Measurements from ENCODE around the gene RGS6. TPM values are rescaled to one million over a fixed set of nuclear protein-coding genes. Genes with fewer than 3 reads are reported as not detected.

RGS6 gene
- total RNA-seq, 2 donors from 2014 or later = 0.43 to 0.78 TPM

DNA sequence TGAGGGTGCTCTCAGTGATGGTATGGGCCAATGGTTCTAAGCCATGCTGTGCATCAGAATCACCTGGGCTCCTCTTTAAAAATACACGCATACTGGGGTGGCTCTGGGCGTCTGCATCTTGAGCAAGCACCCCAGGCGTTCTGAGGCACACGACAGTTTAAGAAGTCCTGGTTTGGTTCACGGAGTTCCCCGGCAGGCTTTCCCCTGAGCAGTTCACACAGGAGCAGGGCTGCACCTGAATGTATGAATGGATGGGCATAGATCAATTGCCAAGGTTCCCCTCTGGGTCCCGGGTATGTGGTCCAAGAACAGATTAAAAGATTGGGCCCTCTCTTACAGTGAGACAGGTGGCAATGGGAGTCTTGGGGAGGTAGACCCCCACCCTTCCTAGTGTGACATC, 566.4 kb downstream of the RGS6 start:
- intact Hi-C loops (cut with DNase I, micrococcal nuclease) = no loop called here
- no peak for ATAC-seq
- no peak for DNase-seq

DNA sequence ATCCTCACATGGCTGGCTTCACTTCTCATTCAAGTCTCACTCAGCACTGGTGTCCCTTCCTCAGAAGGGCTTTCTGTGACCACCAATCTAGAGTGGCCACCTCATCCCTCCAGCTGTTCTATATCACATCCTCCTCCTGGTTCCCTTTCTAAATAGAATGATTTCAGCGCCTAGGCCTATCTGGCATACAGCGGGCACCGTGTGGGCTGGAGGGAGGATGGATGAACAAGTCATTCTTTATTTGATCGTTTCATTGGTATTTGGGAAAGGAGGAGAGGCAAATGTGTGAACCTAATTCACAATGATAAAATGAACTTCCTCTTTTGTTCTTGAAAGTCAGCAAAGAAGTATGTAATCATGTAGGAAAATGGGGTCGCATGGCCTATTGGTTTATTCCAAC, 567.5 kb downstream of the RGS6 start:
- DNase-seq = no peak
- no peak for ATAC-seq
- intact Hi-C loops (cut with DNase I, micrococcal nuclease) = no loop called here

DNA sequence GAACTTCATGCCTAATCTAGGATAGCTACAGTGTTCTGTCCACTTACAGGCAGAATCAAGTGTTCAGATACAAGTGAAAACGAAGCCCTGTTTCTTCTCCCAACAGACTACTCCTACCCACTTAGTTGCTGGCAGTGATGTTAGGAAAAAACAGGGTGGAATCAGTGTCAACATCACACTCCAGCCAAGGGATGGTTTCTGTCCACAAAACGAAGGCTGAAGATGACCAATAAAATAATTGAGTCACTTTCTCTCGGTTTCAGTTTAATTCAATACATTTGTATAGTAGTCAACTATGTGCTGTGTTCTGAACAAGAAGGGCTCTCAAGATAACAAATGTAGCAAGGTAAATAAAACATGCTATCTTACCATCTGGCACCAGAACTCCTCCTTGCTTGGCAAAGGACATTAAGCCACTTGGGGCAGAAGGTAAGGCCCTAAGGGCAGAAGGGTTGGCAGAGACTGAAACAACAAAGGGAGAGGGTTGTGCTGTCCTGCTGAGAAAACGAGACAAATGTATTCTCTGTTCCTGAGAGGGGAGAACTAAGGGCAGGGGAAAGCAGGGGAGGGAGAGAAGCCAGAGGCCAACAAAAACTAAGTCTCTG, 568.1 kb downstream of the RGS6 start:
- no peak for DNase-seq
- intact Hi-C loops (cut with DNase I, micrococcal nuclease) = no loop called here
- ATAC-seq = no peak

DNA sequence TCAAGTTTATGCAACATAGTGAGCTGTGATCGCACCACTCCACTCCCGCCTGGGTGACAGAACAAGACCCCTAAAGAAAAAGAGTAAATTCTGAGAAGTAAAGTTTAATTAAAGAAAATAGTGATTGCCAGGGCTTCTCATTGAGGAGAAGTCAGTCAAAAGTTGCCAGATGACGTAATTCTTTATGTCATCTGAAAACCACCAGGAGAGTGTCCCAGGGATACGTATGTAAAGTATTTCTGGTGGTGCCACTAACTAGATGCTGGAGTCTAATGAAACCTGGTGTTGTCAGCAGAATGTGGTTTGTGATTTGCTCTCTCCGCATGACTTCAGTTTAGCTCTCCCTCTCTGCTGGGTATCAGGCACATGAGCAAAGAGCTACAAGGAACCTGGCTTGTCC, 569.2 kb downstream of the RGS6 start:
- ATAC-seq = no peak
- intact Hi-C loops (cut with DNase I, micrococcal nuclease) = no loop called here

GRCh38 chr14:72503271-72503670, 571.0 kb downstream of the RGS6 start:
- ATAC-seq = no peak
- intact Hi-C loops (cut with DNase I, micrococcal nuclease) = no loop called here
- no peak for DNase-seq

More for the DNA sequence above, 569.2 kb downstream of the RGS6 start:
- DNase-seq = no peak

GRCh38 chr14:72503696-72504368, 571.6 kb downstream of the RGS6 start:
- intact Hi-C loops (cut with DNase I, micrococcal nuclease) = no loop called here
- DNase-seq (no peak), ATAC-seq (no peak)

- DNase-seq (no peak), ATAC-seq (no peak)
- intact Hi-C loops (cut with DNase I, micrococcal nuclease) = no loop called here
Observed at GRCh38 chr14:72510566-72510965, 578.3 kb downstream of the RGS6 start.

DNA sequence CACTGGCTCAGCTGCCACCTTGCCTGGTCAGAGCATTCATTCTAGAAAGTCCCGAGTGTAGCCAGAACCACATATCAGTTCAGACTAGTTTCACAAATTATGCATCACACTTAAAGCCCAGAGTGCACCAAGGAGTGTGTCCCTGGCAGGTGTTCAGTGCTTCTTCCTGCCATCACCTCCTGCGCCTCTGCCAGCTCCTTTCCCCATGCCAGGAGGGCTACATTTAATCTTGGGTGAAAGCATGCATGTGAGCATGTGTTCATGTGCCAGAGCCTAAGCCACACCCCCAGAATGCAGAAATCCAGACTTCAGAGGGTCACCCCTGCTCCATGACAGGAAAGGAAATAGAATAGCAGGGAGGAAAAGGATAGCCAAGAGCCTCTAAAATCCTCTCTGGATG, 580.1 kb downstream of the RGS6 start:
- ATAC-seq = no peak
- intact Hi-C loops (cut with DNase I, micrococcal nuclease) = no loop called here
- no peak for DNase-seq

GRCh38 chr14:72512925-72513324, 580.7 kb downstream of the RGS6 start:
- ATAC-seq = no peak
- no peak for DNase-seq
- intact Hi-C loops (cut with DNase I, micrococcal nuclease) = no loop called here

DNA sequence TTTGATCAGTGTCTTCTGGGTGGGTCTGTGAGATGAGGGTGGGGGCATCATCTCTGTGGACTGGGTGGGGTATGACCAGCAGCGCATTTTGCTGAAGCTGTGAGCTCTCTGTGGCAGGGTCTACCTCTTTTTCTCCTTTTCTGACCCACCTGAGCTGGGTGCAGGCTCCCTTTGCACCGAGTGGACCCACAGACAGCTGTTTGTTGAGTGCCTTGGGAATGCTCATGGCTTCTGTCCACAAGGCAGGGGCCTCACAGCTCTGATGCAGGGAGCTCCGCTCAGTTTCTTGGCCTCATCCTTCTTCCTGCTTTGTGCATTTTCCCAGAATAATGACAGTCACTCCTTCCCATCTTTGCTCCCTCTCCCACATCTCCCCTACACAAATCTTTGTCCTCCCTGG, 581.1 kb downstream of the RGS6 start:
- DNase-seq (no peak), ATAC-seq (no peak)
- intact Hi-C loops (cut with DNase I, micrococcal nuclease) = no loop called here

- intact Hi-C loops (cut with DNase I, micrococcal nuclease) = no loop called here
- DNase-seq = no peak
- peak; percentile 46 for ATAC-seq
Observed at GRCh38 chr14:72513965-72514659, 581.9 kb downstream of the RGS6 start.

DNA sequence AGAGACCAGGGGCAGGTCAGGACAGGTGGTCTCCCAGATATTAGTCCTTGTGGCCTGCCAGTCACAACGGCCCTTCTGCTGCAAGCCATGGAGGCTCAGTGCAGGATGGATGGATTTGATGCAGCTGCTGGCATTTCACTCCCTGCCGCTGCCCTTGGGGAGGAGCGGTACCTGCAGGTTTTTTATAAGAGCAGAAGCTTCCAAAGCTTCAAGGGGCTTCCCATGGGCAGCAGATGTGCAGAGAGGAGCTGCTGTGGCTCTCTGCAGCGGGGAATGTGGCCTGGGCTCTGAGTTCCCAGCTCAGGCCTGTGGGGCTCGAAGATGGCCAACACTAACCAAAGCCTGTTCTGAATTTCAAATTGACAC, 582.4 kb downstream of the RGS6 start:
- no peak for ATAC-seq
- intact Hi-C loops (cut with DNase I, micrococcal nuclease) = loop anchor here in 1 of 2 donors (5.0 kb wide), 1 partner anchor 388 kb away; no protein-coding TSS in a partner anchor
- DNase-seq = no peak

DNA sequence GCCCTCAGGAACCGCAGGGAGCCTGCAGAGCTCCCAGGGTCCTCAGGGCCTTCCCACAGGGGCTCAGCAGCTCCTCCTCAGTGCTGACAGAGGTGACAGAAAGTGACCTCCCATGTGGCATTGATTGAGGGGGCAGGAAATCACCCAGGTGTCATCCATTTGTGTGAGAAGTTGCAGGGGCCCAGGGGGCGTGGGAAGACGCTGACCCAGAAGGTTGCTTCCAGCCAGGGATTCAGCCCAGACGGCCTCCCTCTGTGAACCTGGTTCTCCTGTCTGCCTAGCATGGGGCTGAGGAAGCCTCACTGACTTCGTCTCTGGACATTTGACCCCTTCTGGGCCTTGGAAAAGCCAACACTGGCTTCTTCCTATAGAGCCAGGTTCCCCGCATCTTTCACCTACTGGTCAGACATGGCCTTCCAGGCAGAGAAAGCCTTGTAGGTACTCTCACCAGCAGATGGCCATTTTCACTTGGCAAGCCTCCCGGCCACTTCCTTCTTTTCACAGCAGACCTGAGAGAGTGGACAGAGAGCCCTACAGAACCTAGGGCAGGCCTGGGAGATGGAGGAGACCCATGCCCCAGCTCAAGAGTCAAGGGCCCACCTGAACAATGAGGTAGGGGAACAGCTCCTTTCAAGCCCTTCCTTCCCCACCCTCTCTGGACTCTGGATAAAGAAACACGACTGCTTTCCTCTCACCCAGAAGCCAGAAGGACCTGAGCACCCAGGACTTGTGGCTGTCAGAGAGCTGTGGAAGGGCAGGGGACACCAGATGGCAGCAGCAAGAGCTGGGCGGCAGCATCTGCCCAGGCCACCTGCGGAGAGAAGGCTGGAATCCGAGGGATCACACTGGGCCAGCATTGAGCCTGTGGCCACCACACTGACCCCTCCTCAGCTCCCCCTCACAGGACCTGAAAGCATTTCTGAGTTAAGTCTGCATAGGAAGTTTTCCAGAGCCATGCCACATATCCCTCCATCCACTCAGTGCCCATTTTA, 583.8 kb downstream of the RGS6 start:
- ATAC-seq = peak; percentile 23
- intact Hi-C loops (cut with DNase I, micrococcal nuclease) = loop anchor here (2.0 to 5.0 kb wide), 3 partner anchors 386 to 433 kb away; no protein-coding TSS in a partner anchor
- peak in 1 of 2 donors; percentile 27 for DNase-seq

DNA sequence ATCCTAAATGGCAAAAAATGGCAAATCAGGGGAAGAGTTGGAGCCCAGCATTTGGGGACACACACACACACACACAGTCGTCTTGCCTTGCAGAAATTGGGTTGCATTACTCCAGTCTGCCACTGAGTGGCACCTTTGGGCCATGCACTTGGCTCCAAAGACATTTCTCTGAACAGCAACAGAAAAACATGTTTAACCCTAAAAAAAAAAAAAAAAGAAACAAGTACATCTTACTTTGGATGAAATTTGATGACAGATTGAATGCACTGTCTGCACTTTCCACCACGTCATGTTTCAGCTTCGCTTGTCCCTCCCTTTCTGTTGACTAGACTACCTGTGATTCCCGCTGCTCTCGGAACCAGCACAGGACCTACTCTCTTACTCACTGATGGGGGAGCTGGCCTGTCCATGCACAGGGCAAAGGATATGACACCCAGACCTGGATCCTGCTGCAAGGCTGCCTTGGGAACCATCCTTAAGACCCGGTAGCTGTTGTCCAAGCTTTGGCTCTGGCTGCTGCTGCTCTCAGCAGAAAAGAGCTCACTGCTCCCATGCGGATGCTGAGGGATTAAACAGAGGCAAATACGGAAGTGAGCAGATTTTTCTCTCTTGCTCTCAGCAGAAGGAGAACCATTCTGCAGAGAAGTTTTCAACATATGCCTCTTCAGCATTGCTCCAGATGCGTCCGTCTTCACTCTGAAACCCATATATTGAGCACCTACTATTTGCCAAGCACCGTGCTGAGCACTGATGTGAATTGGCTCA, 584.9 kb downstream of the RGS6 start:
- intact Hi-C loops (cut with DNase I, micrococcal nuclease) = loop anchor here (2.0 to 5.0 kb wide), 3 partner anchors 385 to 432 kb away; no protein-coding TSS in a partner anchor
- DNase-seq = peak; percentile 49 to 72
- peak; percentile 82 for ATAC-seq

GRCh38 chr14:72517736-72518135, 585.5 kb downstream of the RGS6 start:
- ATAC-seq (no peak), DNase-seq (no peak)
- intact Hi-C loops (cut with DNase I, micrococcal nuclease) = loop anchor here (2.0 to 5.0 kb wide), 3 partner anchors 385 to 431 kb away; no protein-coding TSS in a partner anchor

DNA sequence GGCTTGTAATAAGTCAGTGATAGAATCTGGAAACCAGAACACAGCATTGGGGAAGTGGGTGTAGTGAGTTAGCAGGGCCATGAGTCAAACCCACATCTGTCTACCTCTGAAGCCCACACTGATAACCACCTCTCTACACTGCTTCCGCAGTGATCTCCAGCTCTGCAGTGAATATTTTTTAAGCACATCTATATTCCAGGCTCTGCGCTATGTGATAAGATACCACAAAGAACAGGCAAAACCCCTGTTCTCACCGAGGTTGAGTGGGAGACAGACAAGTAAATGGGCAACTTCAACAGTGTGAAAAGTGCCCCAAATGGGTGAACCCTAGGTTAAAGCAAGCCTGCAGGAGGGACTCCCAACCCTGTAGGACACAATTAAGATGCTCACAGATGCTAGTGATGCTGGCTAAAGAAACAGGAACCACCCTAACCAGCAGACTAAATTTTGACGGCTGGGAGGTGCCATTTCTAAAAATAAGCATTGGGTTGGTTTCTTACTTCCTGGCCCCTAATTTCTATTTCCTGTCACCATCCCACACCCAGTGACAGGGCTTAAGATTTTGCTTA, 586.7 kb downstream of the RGS6 start:
- peak; percentile 37 for ATAC-seq
- intact Hi-C loops (cut with DNase I, micrococcal nuclease) = loop anchor here in 1 of 2 donors (5.0 kb wide), 1 partner anchor 383 kb away; no protein-coding TSS in a partner anchor
- DNase-seq = no peak

GRCh38 chr14:72519543-72519942, 587.3 kb downstream of the RGS6 start:
- intact Hi-C loops (cut with DNase I, micrococcal nuclease) = loop anchor here in 1 of 2 donors (5.0 kb wide), 1 partner anchor 383 kb away; no protein-coding TSS in a partner anchor
- no peak for DNase-seq
- no peak for ATAC-seq

DNA sequence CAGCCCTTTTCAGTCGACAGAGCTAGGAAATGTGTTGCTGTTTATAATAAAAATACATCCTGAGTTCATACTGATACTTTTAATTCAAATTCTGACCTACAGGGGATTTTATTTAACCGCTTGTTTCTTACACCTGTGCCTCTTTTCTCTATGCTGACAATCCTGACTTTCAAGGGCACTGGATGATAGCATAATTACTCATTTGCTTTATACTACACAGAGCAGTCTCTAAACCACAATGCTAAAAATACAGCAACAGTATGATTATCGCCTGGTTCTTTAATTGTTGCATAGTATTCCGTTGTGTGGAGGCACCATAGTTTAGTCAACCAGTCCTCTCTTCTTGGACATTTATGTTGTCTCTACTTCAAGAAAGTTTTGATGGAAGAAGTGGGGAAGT, 588.8 kb downstream of the RGS6 start:
- no peak for ATAC-seq
- no peak for DNase-seq
- intact Hi-C loops (cut with DNase I, micrococcal nuclease) = no loop called here

All from left colon (tissue), 2 donors.